HUES48 (cell line): Measurements from ENCODE around the gene RNF4.
"Not testable (repeated sequence)": the region's sequence is repeated elsewhere in the genome, so short reads cannot be mapped to it uniquely, and the experiment has no call there.

Source experiments
- H3K27ac ChIP-seq: one replicate; pipeline ENCODE4 v1.7.0; 2013; ENCODE audit warnings: low read depth, low read length, inconsistent platforms
- H3K27me3 ChIP-seq: 2 replicates; pipeline ENCODE4 v1.6.1; 2013; ENCODE audit warnings: mild to moderate bottlenecking, low read length; ENCODE audit not compliant: control insufficient read depth, insufficient read depth
- H3K36me3 ChIP-seq: 2 replicates; pipeline ENCODE4 v1.6.1; 2013; ENCODE audit warnings: low read length; ENCODE audit not compliant: control insufficient read depth, insufficient read depth
- H3K4me1 ChIP-seq: 2 replicates; pipeline ENCODE4 v1.6.1; 2013; ENCODE audit warnings: mild to moderate bottlenecking, low read length; ENCODE audit not compliant: control insufficient read depth, insufficient read depth
- H3K4me3 ChIP-seq: 2 replicates; pipeline ENCODE4 v1.5.1; 2013; ENCODE audit warnings: mild to moderate bottlenecking, low read depth, low read length
- H3K9ac ChIP-seq: 2 replicates; pipeline ENCODE4 v1.6.1; 2013; ENCODE audit warnings: mild to moderate bottlenecking, low read depth, low read length, moderate library complexity
- H3K9me3 ChIP-seq: 2 replicates; pipeline ENCODE4 v1.6.1; 2013; ENCODE audit warnings: low read length; ENCODE audit not compliant: control insufficient read depth, insufficient read depth

The RNF4 gene

GRCh38 chr4:2428496-2429213 lies 40.3 kb upstream of the RNF4 start:
- Histone ChIP-seq H3K36me3 (no peaks in the 10 kb centered on the region), H3K4me1 (no peaks in the 10 kb centered on the region), H3K9ac (no peak overlapping the region), H3K27ac (no peak overlapping the region), H3K9me3 (no peaks in the 10 kb centered on the region), H3K27me3 (no peaks in the 10 kb centered on the region), H3K4me3 (no peak overlapping the region)

- H3K27ac ChIP-seq, H3K27me3 ChIP-seq, H3K9ac ChIP-seq, H3K4me1 ChIP-seq, H3K36me3 ChIP-seq, H3K9me3 ChIP-seq, H3K4me3 ChIP-seq: not testable (repeated sequence)
Measured at GRCh38 chr4:2429945-2430757, 38.8 kb upstream of the RNF4 start.

- Histone ChIP-seq H3K9me3 (no peaks in the 10 kb centered on the region), H3K36me3 (no peaks in the 10 kb centered on the region), H3K27ac (no peak overlapping the region), H3K9ac (no peak overlapping the region), H3K27me3 (no peaks in the 10 kb centered on the region), H3K4me3 (no peak overlapping the region), H3K4me1 (no peaks in the 10 kb centered on the region)
Measured at GRCh38 chr4:2432004-2432403, 36.9 kb upstream of the RNF4 start.

- no peaks in the 10 kb centered on the region for H3K9me3 ChIP-seq
- H3K36me3 ChIP-seq = no peaks in the 10 kb centered on the region
- no peak overlapping the region for H3K4me3 ChIP-seq
- H3K9ac ChIP-seq = no peak overlapping the region
- H3K4me1 ChIP-seq = no peaks in the 10 kb centered on the region
- H3K27ac ChIP-seq = no peak overlapping the region
- H3K27me3 ChIP-seq = no peaks in the 10 kb centered on the region
Measured at GRCh38 chr4:2432991-2433530, 35.8 kb upstream of the RNF4 start.

- no peak overlapping the region for H3K27ac ChIP-seq
- H3K9me3 ChIP-seq = no peaks in the 10 kb centered on the region
- H3K27me3 ChIP-seq = no peaks in the 10 kb centered on the region
- no peaks in the 10 kb centered on the region for H3K36me3 ChIP-seq
- no peak overlapping the region for H3K4me3 ChIP-seq
- H3K4me1 ChIP-seq = no peaks in the 10 kb centered on the region
- no peak overlapping the region for H3K9ac ChIP-seq
Measured at GRCh38 chr4:2433609-2434350, 35.1 kb upstream of the RNF4 start.

GRCh38 chr4:2434420-2434819 lies 34.5 kb upstream of the RNF4 start:
- Histone ChIP-seq H3K9ac (no peak overlapping the region), H3K27ac (no peak overlapping the region), H3K27me3 (no peaks in the 10 kb centered on the region), H3K9me3 (no peaks in the 10 kb centered on the region), H3K36me3 (no peaks in the 10 kb centered on the region), H3K4me3 (no peak overlapping the region), H3K4me1 (no peaks in the 10 kb centered on the region)

- Histone ChIP-seq H3K4me3 (no peak overlapping the region), H3K27me3 (no peaks in the 10 kb centered on the region), H3K27ac (no peak overlapping the region), H3K9ac (no peak overlapping the region), H3K36me3 (no peaks in the 10 kb centered on the region), H3K4me1 (no peaks in the 10 kb centered on the region), H3K9me3 (no peaks in the 10 kb centered on the region)
Measured at GRCh38 chr4:2436301-2436700, 32.6 kb upstream of the RNF4 start.

GRCh38 chr4:2436761-2437474 lies 32.0 kb upstream of the RNF4 start:
- H3K27me3 ChIP-seq = no peaks in the 10 kb centered on the region
- no peak overlapping the region for H3K27ac ChIP-seq
- no peak overlapping the region for H3K4me3 ChIP-seq
- no peaks in the 10 kb centered on the region for H3K4me1 ChIP-seq
- no peak overlapping the region for H3K9ac ChIP-seq
- no peaks in the 10 kb centered on the region for H3K36me3 ChIP-seq
- H3K9me3 ChIP-seq = no peaks in the 10 kb centered on the region

GRCh38 chr4:2437475-2438215 lies 31.3 kb upstream of the RNF4 start:
- Histone ChIP-seq H3K9ac (no peak overlapping the region), H3K27ac (no peak overlapping the region), H3K4me3 (no peak overlapping the region), H3K9me3 (no peaks in the 10 kb centered on the region), H3K4me1 (no peaks in the 10 kb centered on the region), H3K36me3 (no peaks in the 10 kb centered on the region), H3K27me3 (no peaks in the 10 kb centered on the region)
